HG02763 (cell line): Measurements from ENCODE around the gene SLC5A12.

Experiments
- ATAC-seq: cut with Tn5 transposase; IDR thresholded peaks from one replicate; pipeline ENCODE4 v1.9.1; 2021; ENCODE audit warnings: mild to moderate bottlenecking, moderate library complexity; ENCODE audit not compliant: unreplicated experiment

The SLC5A12 gene

GRCh38 chr11:26719289-26719973 is 2.4 kb downstream of the SLC5A12 start:
- ATAC-seq = no peak

GRCh38 chr11:26717771-26718170 is 4.1 kb downstream of the SLC5A12 start:
- ATAC-seq = no peak

GRCh38 chr11:26715133-26715532 is 6.7 kb downstream of the SLC5A12 start:
- ATAC-seq = no peak

DNA sequence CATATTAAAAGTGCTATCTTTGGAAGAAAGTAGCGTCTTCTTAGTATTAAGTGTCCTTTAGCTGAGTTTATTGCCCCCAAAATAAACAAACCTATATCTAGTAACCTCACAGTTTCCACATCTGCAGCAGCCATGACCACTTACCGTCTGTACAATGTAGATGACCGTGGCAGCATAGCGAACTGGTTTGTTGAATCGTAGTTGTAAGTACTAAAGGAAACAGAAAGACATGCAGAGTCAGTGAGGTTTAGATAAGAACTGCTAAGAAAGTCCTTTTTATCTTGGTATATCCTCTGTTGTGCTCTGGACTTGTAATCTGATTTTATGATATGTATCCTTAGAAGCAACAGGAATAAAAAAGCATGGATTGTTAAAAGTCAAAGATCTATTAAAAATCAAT is 9.4 kb downstream of the SLC5A12 start:
- ATAC-seq = no peak

DNA sequence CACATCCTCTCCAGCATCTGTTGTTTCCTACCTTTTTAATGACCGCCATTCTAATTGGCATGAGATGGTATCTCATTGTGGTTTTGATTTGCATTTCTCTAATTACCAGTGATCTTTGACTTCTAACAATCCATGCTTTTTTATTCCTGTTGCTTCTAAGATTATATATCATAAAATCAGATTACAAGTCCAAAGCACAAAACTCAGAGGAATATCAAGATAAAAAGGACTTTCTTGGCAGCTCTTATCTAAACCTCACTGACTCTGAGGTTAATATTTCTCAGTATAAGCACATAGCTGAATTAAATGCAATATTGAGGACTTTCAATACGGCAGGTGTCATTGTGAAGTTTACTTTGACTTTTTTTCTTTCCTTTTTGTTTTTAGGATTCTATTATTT is 11.4 kb downstream of the SLC5A12 start:
- no peak for ATAC-seq

- no peak for ATAC-seq
Observed at GRCh38 chr11:26708736-26709456, 13.0 kb downstream of the SLC5A12 start.

DNA sequence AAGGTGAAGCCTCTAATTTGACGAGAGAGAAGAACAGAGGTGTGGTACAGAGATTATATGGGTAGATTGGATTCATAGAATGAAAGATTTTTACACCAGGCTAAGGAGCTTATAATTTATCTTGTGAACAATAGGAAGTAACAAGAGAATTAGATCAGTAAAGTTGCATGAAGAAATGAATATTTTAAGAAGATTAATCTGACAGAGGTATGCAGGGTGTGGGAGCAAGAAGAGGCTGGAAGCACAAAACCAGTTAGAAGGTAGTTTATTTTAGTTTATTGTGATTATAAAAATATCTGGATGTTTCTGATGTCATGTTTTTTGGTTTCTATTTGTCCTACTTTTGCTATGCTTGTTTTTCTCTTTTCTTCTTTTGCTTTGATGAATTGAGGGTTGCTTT is 15.7 kb downstream of the SLC5A12 start:
- ATAC-seq = no peak

GRCh38 chr11:26704249-26704648 is 17.6 kb downstream of the SLC5A12 start:
- no peak for ATAC-seq

GRCh38 chr11:26703411-26704191 is 18.3 kb downstream of the SLC5A12 start:
- no peak for ATAC-seq

GRCh38 chr11:26702406-26702805 is 19.5 kb downstream of the SLC5A12 start:
- ATAC-seq = no peak

GRCh38 chr11:26700574-26701235 is 21.2 kb downstream of the SLC5A12 start:
- ATAC-seq = no peak

GRCh38 chr11:26698224-26698623 is 23.6 kb downstream of the SLC5A12 start:
- no peak for ATAC-seq

DNA sequence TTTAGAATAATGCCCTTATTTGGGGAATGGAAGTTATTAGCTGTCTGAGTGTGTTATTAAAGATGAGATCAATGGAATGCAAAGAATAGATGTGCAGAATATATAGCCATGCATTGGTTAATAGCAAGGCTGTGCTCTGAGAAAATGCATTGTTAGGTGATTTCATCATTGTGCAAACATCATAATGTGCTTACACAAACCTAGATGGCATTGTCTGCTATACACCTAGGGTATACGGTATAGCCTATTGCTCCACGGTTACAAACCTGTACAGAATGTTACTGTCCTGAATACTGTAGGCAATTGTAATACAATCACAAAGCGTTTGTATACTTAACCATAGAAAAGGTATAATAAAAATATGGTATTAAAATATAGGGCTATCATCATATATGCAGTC is 25.5 kb downstream of the SLC5A12 start:
- no peak for ATAC-seq

GRCh38 chr11:26688701-26689100 is 33.2 kb downstream of the SLC5A12 start:
- ATAC-seq = no peak

- ATAC-seq = no peak
Observed at GRCh38 chr11:26687351-26687750, 34.5 kb downstream of the SLC5A12 start.

- ATAC-seq = no peak
Observed at GRCh38 chr11:26677566-26677965, 44.3 kb downstream of the SLC5A12 start.

DNA sequence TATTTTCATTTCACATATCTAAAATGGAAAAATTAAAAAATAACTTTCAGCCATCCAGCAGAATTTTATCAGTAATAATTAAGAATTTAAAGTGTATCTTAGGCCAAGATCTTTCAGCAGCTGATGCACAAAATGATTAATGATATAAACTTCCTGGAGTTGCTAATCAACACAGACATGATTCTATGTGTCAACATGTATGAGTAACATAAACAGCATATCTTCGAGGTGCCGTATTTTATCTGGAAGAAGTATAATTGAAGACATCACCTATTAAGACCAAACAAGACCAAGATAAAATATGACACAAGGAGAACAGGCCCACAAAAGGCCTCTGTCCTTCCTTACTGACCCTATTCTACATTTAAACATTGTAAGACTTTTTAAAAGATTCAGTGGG is 45.2 kb downstream of the SLC5A12 start:
- ATAC-seq = no peak

DNA sequence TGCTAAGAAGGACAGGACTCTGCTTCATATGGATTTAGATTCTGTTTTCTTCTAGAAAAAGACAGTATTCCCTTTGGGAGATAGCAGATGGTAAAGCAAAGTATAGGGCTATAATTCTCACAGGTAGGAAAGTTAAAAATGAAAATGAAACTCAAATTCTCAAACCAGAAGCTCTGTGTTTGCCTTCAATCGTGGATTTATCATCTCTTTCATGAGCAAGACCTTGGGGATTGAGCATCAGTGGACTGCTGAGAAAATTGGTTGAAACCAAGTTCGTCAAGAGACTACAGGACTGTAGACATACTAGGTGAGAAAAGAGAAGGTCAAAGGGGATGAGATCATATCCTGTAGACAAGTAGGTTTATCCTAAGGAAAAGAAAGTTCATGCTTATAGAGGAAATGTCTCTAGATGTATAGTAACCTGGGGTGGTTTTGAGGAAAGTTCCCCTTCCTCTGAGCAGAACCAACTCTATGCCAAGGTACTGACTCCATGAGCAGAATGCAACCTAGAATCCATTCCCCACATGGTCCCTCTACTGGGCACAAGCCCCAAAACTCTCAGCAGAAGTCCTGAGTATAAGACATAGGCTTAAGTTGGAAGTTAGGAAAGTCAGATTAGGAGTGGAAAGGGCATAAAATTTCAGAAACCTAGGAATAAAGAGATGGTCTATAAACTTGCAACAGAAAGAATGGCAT is 46.5 kb downstream of the SLC5A12 start:
- ATAC-seq = no peak

DNA sequence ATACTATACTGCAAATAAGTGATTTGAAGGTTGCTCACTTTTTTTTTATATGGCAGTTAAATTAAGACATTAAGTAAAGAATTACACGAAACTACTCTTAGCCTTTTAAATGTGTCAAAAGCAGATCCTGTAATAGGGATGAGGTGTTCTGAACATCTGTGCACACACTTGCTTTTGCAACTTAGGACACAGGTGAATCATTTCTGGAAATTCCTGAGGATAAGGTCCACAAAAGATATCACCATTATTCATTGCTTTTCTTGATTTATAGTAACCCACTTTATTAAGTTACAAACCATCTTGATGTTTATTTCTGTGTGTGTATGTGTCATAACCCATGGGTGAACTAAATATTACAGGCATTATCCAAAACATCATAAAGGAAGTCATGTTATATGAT is 55.9 kb downstream of the SLC5A12 start:
- ATAC-seq = no peak

- no peak for ATAC-seq
Observed at GRCh38 chr11:26665036-26665435, 56.8 kb downstream of the SLC5A12 start.

DNA sequence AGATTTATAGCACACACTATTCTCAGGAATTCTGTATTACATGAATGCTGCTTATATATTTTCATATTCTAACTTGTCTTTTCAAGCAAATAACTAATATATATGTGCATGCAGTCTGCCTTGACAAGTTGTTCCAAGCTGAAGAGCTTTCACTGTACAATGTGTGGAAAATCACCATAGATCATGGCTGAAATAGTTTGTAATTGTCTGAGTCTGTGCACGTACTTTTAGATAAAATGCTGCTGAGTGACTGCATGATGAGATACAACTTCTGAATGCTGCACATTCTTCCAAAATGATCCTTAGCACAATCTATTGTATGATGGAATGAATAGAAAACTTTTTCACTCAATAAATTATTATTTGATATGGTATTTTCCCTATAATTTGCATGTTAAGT is 58.9 kb downstream of the SLC5A12 start:
- ATAC-seq = no peak
